ENCODE measurements around the gene ALCAM.

ALCAM gene

DNA sequence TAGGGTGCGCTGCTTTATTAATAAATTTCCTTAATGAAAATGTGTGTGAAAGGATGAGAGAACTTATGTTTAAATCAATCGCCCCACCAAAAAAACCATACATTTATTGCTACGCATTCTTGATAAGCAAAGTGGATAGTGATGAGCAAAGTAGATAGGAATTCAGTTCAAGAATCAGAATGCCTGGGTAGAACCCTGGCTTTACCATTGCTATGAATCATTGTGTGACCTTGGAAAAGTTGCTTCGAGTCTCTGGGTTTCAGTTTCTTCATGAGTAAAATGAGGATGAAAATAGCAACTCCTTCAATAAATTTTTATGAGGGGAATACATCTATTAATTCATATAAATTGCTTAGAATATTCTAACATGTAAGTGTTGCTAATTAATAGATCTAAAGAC lies 2.6 kb upstream of the ALCAM start:
- POLR2A ChIA-PET, result no interaction called here
- CTCF ChIA-PET, result interaction anchor here (0.8 kb wide), 1 partner anchor 141 kb away, joined by 3 read pairs; no protein-coding TSS in a partner anchor
- H3K4me1 ChIP-seq (ENCODE audit: control insufficient read depth, insufficient read depth, low read length), result no peaks in the 10 kb centered on the region

DNA sequence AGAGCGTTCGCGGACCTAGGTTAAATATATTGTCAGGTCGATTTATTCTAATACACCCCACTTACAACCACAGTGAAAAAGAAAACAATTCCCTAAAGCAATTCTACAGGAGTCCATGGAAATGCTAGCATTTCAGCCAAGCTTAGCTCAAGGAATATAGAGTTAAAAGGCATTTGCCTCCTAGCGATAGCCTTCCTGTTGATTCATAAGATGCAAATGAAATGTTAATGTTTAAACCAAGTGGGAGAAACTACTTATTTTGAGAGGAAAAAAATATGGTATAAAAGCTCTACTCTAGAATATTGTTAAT lies 1.7 kb upstream of the ALCAM start:
- H3K27ac ChIP-seq (ENCODE audit: extremely low read depth, low read depth, low read length), result no peak overlapping the region

More for the DNA sequence above, 2.6 kb upstream of the ALCAM start:
- no peaks in the 10 kb centered on the region for H3K36me3 ChIP-seq (ENCODE audit: control insufficient read depth in 2 of 2, insufficient read depth in 1 of 2, low read length in 2 of 2)
- H3K27ac ChIP-seq (ENCODE audit: extremely low read depth, low read depth, low read length), result no peak overlapping the region
- no peak overlapping the region for H3K4me3 ChIP-seq (ENCODE audit: low read depth, low read length)
- H3K9me3 ChIP-seq (ENCODE audit: control insufficient read depth, insufficient read depth, low read depth, low read length), result no peaks in the 10 kb centered on the region
- TF ChIP-seq IKZF3 (tag by site-specific recombination; IDR thresholded peaks at IDR 0.05), result no peak

DNA sequence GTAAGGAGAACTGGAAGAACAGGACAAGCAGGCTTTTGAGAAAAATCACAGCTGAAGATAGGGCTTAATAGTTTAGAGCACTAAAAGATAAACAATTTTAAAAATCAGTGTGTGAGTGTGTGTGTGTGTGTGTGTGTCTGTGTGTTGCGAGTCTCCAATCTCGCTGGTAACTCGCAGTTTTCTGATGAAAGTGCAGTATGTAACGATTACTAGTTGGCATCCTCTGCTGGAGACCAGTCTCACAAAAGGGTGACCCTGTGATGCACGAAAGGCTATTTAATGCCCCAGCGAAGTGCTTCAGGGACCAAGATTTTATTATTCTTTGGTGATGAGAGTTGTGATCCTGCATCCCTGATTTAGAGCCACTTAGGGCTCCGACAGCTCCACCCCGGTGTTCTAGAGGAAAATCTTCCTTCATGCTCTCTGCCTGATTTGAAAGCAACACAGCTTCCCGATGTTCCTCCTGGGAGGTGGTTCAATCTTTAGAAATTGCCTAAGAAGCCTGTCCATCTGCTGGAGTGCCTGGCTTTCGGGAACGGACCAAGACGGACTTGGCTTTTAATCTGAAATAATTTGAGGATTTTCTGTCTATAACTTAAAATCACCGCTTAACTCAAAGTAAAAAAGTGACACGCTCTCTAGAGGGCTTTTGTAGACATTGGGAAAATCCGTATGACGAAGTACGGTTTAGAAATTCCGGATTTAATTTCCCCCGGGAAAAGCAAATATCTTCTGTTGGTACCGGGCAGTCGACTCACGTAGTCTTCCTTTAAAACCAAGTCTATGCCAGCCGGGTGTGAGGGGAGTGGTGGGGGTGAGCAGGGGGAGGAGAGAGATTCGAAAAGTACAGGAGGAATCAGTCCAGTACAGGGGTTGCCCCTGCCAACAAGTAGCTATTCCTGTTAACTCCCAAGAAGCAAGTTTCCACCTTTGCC lies 1.1 kb upstream of the ALCAM start:
- no peak for TF ChIP-seq ZNF169 (tag by site-specific recombination; IDR thresholded peaks at IDR 0.05)
- TF ChIP-seq, protein P1, sequence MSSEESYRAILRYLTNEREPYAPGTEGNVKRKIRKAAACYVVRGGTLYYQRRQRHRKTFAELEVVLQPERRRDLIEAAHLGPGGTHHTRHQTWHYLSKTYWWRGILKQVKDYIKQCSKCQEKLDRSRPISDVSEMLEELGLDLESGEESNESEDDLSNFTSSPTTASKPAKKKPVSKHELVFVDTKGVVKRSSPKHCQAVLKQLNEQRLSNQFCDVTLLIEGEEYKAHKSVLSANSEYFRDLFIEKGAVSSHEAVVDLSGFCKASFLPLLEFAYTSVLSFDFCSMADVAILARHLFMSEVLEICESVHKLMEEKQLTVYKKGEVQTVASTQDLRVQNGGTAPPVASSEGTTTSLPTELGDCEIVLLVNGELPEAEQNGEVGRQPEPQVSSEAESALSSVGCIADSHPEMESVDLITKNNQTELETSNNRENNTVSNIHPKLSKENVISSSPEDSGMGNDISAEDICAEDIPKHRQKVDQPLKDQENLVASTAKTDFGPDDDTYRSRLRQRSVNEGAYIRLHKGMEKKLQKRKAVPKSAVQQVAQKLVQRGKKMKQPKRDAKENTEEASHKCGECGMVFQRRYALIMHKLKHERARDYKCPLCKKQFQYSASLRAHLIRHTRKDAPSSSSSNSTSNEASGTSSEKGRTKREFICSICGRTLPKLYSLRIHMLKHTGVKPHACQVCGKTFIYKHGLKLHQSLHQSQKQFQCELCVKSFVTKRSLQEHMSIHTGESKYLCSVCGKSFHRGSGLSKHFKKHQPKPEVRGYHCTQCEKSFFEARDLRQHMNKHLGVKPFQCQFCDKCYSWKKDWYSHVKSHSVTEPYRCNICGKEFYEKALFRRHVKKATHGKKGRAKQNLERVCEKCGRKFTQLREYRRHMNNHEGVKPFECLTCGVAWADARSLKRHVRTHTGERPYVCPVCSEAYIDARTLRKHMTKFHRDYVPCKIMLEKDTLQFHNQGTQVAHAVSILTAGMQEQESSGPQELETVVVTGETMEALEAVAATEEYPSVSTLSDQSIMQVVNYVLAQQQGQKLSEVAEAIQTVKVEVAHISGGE (tag by site-specific recombination; conservative IDR thresholded peaks at IDR 0.05; ENCODE audit: low read depth), result 0 out of 2 replicates have a peak, but pooled peaks have one; percentile 18
- peak; percentile 72 for TF ChIP-seq ZNF335 (tag by site-specific recombination; conservative IDR thresholded peaks at IDR 0.05)
- peak; percentile 13; the same call in 1 of the 2 replicates for TF ChIP-seq GLIS1 (tag by site-specific recombination; IDR thresholded peaks at IDR 0.05)
- TF ChIP-seq GFI1B (tag by site-specific recombination; IDR thresholded peaks at IDR 0.05), result 0 out of 2 replicates have a peak, but pooled peaks have one; percentile 22
- TF ChIP-seq ZNF514 (tag by site-specific recombination; IDR thresholded peaks at IDR 0.05), result no peak
- H3K27ac ChIP-seq (ENCODE audit: extremely low read depth, low read depth, low read length), result peak overlapping the region; percentile 78
- peak overlapping the region; percentile 80 for H3K4me3 ChIP-seq (ENCODE audit: low read depth, low read length)
- peaks cover 2% of the 10 kb centered on the region; the same call in 1 of the 2 replicates for H3K4me1 ChIP-seq (ENCODE audit: control insufficient read depth, insufficient read depth, low read length)
- H3K36me3 ChIP-seq (ENCODE audit: control insufficient read depth in 2 of 2, insufficient read depth in 1 of 2, low read length in 2 of 2), result no peaks in the 10 kb centered on the region
- H3K9me3 ChIP-seq (ENCODE audit: control insufficient read depth, insufficient read depth, low read depth, low read length), result no peaks in the 10 kb centered on the region
- ChIA-PET CTCF (interaction anchor here (0.6 to 1.3 kb wide), 5 partner anchors 9 to 313 kb away, joined by 3 read pairs; no protein-coding TSS in a partner anchor), POLR2A (interaction anchor here (1.0 to 1.1 kb wide), 2 partner anchors 9 to 111 kb away, joined by 3 to 5 read pairs; no protein-coding TSS in a partner anchor)

More for the DNA sequence above, 1.7 kb upstream of the ALCAM start:
- Histone ChIP-seq H3K4me3 (ENCODE audit: low read depth, low read length) (no peak overlapping the region), H3K36me3 (ENCODE audit: control insufficient read depth in 2 of 2, insufficient read depth in 1 of 2, low read length in 2 of 2) (no peaks in the 10 kb centered on the region), H3K9me3 (ENCODE audit: control insufficient read depth, insufficient read depth, low read depth, low read length) (no peaks in the 10 kb centered on the region), H3K4me1 (ENCODE audit: control insufficient read depth, insufficient read depth, low read length) (no peaks in the 10 kb centered on the region)
- ChIA-PET CTCF (interaction anchor here (1.3 kb wide), 1 partner anchor 15 kb away, joined by 3 read pairs; no protein-coding TSS in a partner anchor), POLR2A (interaction anchor here (1.0 kb wide), 1 partner anchor 111 kb away, joined by 3 read pairs; no protein-coding TSS in a partner anchor)
- TF ChIP-seq, protein P2, sequence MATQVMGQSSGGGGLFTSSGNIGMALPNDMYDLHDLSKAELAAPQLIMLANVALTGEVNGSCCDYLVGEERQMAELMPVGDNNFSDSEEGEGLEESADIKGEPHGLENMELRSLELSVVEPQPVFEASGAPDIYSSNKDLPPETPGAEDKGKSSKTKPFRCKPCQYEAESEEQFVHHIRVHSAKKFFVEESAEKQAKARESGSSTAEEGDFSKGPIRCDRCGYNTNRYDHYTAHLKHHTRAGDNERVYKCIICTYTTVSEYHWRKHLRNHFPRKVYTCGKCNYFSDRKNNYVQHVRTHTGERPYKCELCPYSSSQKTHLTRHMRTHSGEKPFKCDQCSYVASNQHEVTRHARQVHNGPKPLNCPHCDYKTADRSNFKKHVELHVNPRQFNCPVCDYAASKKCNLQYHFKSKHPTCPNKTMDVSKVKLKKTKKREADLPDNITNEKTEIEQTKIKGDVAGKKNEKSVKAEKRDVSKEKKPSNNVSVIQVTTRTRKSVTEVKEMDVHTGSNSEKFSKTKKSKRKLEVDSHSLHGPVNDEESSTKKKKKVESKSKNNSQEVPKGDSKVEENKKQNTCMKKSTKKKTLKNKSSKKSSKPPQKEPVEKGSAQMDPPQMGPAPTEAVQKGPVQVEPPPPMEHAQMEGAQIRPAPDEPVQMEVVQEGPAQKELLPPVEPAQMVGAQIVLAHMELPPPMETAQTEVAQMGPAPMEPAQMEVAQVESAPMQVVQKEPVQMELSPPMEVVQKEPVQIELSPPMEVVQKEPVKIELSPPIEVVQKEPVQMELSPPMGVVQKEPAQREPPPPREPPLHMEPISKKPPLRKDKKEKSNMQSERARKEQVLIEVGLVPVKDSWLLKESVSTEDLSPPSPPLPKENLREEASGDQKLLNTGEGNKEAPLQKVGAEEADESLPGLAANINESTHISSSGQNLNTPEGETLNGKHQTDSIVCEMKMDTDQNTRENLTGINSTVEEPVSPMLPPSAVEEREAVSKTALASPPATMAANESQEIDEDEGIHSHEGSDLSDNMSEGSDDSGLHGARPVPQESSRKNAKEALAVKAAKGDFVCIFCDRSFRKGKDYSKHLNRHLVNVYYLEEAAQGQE (tag by site-specific recombination; IDR thresholded peaks at IDR 0.05), result no peak
- TF ChIP-seq ZNF610 (tag by site-specific recombination; IDR thresholded peaks at IDR 0.05; ENCODE audit: borderline replicate concordance) (no peak), ZNF24 (tag by site-specific recombination; IDR thresholded peaks at IDR 0.05) (no peak), ZBTB48 (tag by site-specific recombination; IDR thresholded peaks at IDR 0.05) (no peak), ZNF654 (tag by site-specific recombination; IDR thresholded peaks at IDR 0.05; ENCODE audit: low read depth) (no peak), ZNF302 (tag by site-specific recombination; IDR thresholded peaks at IDR 0.05; ENCODE audit: low read depth) (no peak), WT1 (tag by site-specific recombination; IDR thresholded peaks at IDR 0.05) (no peak), ZNF391 (tag by site-specific recombination; IDR thresholded peaks at IDR 0.05; ENCODE audit: borderline replicate concordance, low read depth) (no peak), YY2 (tag by site-specific recombination; IDR thresholded peaks at IDR 0.05) (no peak), ZNF169 (tag by site-specific recombination; IDR thresholded peaks at IDR 0.05) (no peak)

Measured in HEK293 (cell line).